Astrocyte of the cerebellum (primary cell): ENCODE results near the gene TDRD1.

Source experiments
- DNase-seq: peaks from one replicate; pipeline ENCODE4 v3.0.0-alpha.2; 2011; ENCODE audit warnings: low read depth
- H3K4me3 ChIP-seq: 2 replicates; pipeline ENCODE4 v1.5.1; 2011; ENCODE audit warnings: mild to moderate bottlenecking, low read depth, low read length, moderate library complexity
- CTCF ChIP-seq: IDR thresholded peaks from 2 replicates; pipeline ENCODE4 v1.5.1; 2012; ENCODE audit warnings: low read length, low read depth, moderate library complexity, mild to moderate bottlenecking; ENCODE audit errors: missing control alignments
- in situ Hi-C: cut with HindIII; loops from 2 replicates; pipeline ENCODE4 v1.10.0; 2017; ENCODE audit warnings: low sequenced_read_pairs

The TDRD1 gene

GRCh38 chr10:114173921-114174694 lies 5.0 kb upstream of the TDRD1 start, which contains the start of gene CCDC186:
TSS of gene CCDC186 (minus strand) at chr10:114174203. CDS start at chr10:114163268, 10,935 bp downstream.
- DNase-seq: peak; percentile 70
- peak within 1 kb of the TSS; percentile 100 for H3K4me3 ChIP-seq
- no peak for TF ChIP-seq CTCF
- in situ Hi-C loops: no loop called here

GRCh38 chr10:114174695-114175188 lies 4.4 kb upstream of the TDRD1 start:
- DNase-seq: no peak
- in situ Hi-C loops: no loop called here
- no peak for TF ChIP-seq CTCF
- peak overlapping the region; percentile 100 for H3K4me3 ChIP-seq

GRCh38 chr10:114175667-114176066 lies 3.5 kb upstream of the TDRD1 start:
- no peak for TF ChIP-seq CTCF
- in situ Hi-C loops: no loop called here
- DNase-seq: no peak
- no peak overlapping the region for H3K4me3 ChIP-seq

GRCh38 chr10:114176511-114176910 lies 2.6 kb upstream of the TDRD1 start:
- in situ Hi-C loops: no loop called here
- no peak overlapping the region for H3K4me3 ChIP-seq
- no peak for TF ChIP-seq CTCF
- DNase-seq: no peak

DNA sequence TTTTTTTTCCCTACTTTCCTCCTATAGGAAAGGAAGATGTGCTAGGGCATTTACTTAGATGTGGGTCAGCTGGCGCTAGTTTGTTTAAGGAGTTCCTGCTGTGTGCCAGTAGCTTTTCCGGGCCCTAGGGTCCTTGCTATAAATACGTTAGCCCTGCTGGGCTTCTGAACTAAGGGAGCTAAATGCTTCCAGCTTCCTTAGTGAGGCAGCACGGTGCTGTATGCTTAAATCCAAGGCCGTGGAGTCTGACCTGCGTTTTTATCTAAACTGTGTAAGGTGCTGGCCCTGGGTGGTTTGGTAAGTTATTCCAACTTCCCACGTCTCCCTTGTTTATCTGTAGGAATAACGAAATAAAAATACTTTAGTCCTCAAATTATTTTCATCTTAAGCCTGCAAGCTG lies 594 bp downstream of the TDRD1 start:
- in situ Hi-C loops: no loop called here
- no peak overlapping the region for H3K4me3 ChIP-seq
- no peak for DNase-seq
- TF ChIP-seq CTCF: no peak

GRCh38 chr10:114180937-114181336 lies 1.8 kb downstream of the TDRD1 start:
- in situ Hi-C loops: no loop called here
- H3K4me3 ChIP-seq: no peak overlapping the region
- TF ChIP-seq CTCF: no peak
- no peak for DNase-seq
